ENCODE data around the gene FOXP3.

FOXP3 gene

DNA sequence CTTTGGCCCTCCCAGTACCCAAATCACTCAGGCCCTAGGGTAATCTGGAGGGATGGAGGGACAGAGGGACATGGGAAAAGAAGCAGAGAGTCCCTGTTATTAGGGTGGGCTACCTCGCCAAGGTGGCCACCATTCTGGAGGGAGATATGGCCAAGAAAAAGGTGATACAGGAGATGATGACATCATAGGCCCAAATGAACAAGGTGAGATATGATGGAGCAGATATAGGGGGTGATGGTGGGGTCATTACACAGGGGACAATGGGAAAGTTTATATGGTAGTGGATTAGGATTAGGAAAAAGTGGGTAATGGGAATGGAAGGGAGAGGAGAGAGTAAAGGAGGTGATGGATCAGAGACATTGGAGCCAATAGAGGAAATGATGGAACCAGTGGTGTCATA lies 51.6 kb downstream of the FOXP3 start:
- ATAC-seq (replicated peaks) (no peak), DNase-seq (no peak)
- H3K4me1 Mint-ChIP-seq (ENCODE audit: low read depth in 2 of 2), result no peaks in the 10 kb centered on the region
- no peaks in the 10 kb centered on the region for H3K36me3 Mint-ChIP-seq (ENCODE audit: insufficient read depth)
- H3K27ac Mint-ChIP-seq, result no peak overlapping the region
- H3K27me3 Mint-ChIP-seq, result peaks cover 0 to 22% of the 10 kb centered on the region in 2 donors
- peaks cover 0 to 4% of the 10 kb centered on the region in 2 donors for H3K9me3 Mint-ChIP-seq
- H3K4me3 Mint-ChIP-seq, result no peak overlapping the region

DNA sequence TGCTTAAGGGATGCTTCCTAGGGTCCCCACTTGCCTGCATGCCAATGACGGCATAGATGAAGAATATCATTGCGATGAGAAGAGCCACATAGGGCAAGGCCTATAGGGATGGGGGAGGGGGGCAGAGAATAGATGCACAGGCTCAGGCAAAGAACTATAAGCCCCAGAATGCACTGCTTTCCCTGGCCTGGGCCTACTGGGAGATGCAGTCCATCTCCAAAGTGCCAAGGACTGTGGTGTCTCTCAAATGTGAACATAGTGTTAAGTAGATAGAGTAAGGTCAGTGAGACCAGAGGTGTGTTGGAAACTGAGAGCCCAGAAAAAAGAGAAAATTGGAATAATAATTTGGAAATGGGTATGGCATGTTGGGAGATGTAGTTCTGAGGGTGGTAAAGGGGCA lies 52.3 kb downstream of the FOXP3 start:
- Mint-ChIP-seq H3K4me1 (ENCODE audit: low read depth in 2 of 2) (no peaks in the 10 kb centered on the region), H3K4me3 (no peak overlapping the region), H3K9me3 (peaks cover 0 to 4% of the 10 kb centered on the region in 2 donors), H3K27ac (no peak overlapping the region), H3K27me3 (peaks cover 0 to 22% of the 10 kb centered on the region in 2 donors), H3K36me3 (ENCODE audit: insufficient read depth) (no peaks in the 10 kb centered on the region)
- no peak for DNase-seq
- no peak for ATAC-seq (replicated peaks)

DNA sequence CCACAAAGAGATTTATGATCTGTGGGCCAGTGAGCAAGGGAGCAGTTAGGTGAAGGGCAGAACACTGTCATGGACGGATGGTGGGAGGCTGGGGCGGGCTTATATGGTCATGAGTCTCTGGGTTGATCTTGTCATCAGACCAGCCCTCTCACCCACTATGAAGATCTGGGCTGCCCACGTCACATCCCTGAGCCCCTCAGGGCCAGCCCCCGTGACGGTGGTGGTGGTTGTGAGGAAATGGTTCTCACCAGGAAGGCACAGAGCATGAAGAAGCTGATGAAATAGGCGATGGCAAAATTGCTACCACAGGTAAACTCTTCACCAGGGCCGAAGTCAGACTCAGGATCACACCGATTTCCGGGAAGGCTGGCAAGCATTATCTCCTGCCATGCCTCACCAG lies 53.4 kb downstream of the FOXP3 start:
- Mint-ChIP-seq H3K27ac (no peak overlapping the region), H3K9me3 (peaks cover 0 to 4% of the 10 kb centered on the region in 2 donors), H3K27me3 (peaks cover 0 to 22% of the 10 kb centered on the region in 2 donors), H3K36me3 (ENCODE audit: insufficient read depth) (no peaks in the 10 kb centered on the region), H3K4me3 (no peak overlapping the region), H3K4me1 (ENCODE audit: low read depth in 2 of 2) (no peaks in the 10 kb centered on the region)
- DNase-seq, result no peak
- no peak for ATAC-seq (replicated peaks)

DNA sequence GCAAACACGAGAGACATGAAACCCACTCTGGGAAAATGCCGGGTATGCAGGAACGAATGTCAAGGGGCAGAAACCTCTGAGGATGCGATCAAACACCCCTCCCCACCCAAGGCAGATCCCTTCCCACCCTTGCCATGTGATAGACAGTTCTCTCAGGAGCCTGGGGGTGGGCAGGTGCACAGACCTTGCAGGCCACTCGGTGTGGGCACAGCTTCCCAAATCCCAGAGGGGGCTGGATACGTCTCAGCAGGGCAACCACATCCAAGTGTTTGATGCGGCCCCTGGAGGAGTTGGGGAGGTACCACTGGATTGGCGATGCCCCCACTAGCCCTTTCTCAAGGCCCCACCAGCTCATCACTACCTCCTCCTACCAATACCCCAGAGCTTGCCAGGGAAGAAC lies 54.1 kb downstream of the FOXP3 start:
- no peaks in the 10 kb centered on the region for H3K4me1 Mint-ChIP-seq (ENCODE audit: low read depth in 2 of 2)
- no peaks in the 10 kb centered on the region for H3K36me3 Mint-ChIP-seq (ENCODE audit: insufficient read depth)
- no peak overlapping the region for H3K4me3 Mint-ChIP-seq
- DNase-seq, result no peak
- no peak for ATAC-seq (replicated peaks)
- H3K27ac Mint-ChIP-seq, result no peak overlapping the region
- peaks cover 0 to 22% of the 10 kb centered on the region in 2 donors for H3K27me3 Mint-ChIP-seq
- peaks cover 0 to 4% of the 10 kb centered on the region in 2 donors for H3K9me3 Mint-ChIP-seq

DNA sequence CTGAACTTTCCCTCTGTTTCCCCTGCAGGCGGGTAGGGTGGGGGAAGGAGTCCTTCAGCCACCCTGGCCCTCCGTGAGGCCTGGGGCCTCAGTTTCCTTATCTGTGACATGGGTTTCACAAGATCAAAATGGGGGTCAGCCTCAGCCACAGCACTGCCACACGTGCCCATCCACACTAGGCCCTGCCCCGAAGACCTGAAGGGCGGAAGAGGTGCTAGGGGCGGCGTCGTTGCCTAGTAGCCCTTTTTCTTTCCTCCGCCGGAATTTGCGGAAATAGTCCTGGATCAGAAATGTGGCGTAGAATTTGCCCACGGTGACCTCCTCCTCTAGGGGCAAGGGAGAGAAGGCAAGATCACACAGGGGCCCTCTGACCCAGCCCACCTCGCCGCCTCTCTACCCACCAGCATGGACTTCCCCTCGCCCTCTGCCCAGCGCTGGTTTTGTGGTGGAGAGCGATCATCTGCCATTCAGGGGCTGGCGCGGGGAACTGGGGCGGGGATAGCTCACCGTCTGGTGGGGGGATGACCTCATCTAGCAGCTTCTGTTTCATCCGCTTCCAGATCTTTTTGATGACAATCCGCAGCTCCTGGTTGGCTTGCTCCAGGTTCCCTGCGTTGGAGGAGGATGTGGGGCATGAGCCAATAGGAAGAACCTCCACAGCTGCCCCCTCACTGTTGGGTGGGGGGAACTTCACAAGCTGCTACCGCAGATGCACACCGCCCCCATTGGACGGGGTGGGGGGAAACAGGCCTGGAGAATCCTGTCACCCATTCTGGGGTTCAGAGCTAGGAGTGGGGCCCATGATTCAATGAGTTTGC lies 54.9 kb downstream of the FOXP3 start:
- no peaks in the 10 kb centered on the region for H3K36me3 Mint-ChIP-seq (ENCODE audit: insufficient read depth)
- peaks cover 0 to 4% of the 10 kb centered on the region in 2 donors for H3K9me3 Mint-ChIP-seq
- no peak overlapping the region for H3K4me3 Mint-ChIP-seq
- H3K4me1 Mint-ChIP-seq (ENCODE audit: low read depth in 2 of 2), result no peaks in the 10 kb centered on the region
- DNase-seq (no peak), ATAC-seq (replicated peaks) (no peak)
- H3K27ac Mint-ChIP-seq, result no peak overlapping the region
- H3K27me3 Mint-ChIP-seq, result peaks cover 0 to 22% of the 10 kb centered on the region in 2 donors

DNA sequence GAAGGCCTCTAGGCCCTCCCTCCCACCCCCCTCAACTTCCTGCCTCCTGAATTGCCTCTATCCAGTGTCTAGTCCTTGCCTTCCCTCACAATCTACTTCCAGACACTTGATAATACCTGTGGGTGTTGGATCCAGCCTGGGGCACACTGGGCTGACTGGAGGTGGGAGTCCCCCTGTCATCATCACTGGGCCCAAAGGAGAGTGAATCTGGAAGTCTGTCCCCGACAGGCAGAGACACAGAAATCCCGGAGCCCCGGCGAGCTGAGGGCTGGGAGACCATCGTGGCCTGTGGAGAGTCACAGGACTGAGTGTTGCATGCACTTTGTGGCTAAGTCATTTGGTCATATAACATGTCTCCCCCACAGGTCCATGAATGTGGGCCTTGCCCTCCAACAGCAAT lies 56.1 kb downstream of the FOXP3 start:
- Mint-ChIP-seq H3K9me3 (peaks cover 0 to 4% of the 10 kb centered on the region in 2 donors), H3K4me3 (no peak overlapping the region), H3K27me3 (peaks cover 0 to 22% of the 10 kb centered on the region in 2 donors), H3K27ac (no peak overlapping the region), H3K36me3 (ENCODE audit: insufficient read depth) (no peaks in the 10 kb centered on the region), H3K4me1 (ENCODE audit: low read depth in 2 of 2) (no peaks in the 10 kb centered on the region)
- ATAC-seq (replicated peaks) (no peak), DNase-seq (no peak)

DNA sequence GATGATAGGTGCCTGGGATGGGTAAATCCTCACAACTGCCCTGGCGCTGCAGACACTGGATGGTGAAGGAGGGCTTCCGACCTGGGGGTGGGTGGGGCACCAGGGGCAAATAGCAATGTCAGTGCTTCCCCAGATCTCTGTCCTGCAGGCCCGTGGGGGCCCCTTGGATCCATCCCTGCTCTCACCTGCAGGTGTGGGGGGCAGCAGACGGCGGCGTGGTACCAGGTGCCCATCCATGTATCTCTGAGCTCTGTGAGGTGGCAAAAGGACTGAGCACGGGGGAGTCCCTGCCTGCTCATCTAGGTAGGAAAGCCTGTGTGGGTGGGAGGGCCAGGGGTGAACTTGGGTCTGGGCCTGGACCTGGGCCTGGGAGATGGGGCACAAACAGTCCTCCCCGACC lies 58.0 kb downstream of the FOXP3 start:
- ATAC-seq (replicated peaks), result no peak
- no peak overlapping the region for H3K4me3 Mint-ChIP-seq
- H3K9me3 Mint-ChIP-seq, result no peaks in the 10 kb centered on the region

DNA sequence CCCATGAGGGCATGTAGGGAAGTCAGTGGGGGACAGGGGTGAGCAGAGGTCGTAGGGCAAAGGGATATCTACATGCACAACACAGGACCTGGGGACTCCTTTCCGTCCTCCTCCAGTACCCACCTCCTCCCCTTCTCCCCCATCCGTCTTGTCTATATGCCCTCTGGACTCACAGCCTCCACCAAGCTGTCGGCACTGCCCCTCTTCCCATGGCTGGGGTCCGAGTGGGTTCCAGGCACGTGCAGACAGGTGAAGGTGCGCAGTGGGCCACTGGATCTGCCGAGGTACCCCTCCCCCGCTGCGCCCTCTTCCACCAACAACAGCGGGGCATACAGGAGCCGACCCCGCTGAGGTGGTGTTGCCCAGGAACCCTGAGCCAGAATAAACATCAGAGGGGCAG lies 59.1 kb downstream of the FOXP3 start:
- DNase-seq (no peak), ATAC-seq (replicated peaks) (no peak)
- H3K27ac Mint-ChIP-seq, result no peak overlapping the region
- H3K4me3 Mint-ChIP-seq, result no peak overlapping the region
- H3K27me3 Mint-ChIP-seq, result peaks cover 0 to 3% of the 10 kb centered on the region in 2 donors
- H3K9me3 Mint-ChIP-seq, result no peaks in the 10 kb centered on the region
- H3K36me3 Mint-ChIP-seq (ENCODE audit: insufficient read depth), result no peaks in the 10 kb centered on the region
- no peaks in the 10 kb centered on the region for H3K4me1 Mint-ChIP-seq (ENCODE audit: low read depth in 2 of 2)

More for the DNA sequence above, 58.0 kb downstream of the FOXP3 start:
- Mint-ChIP-seq H3K27me3 (peaks cover 0 to 14% of the 10 kb centered on the region in 2 donors), H3K4me1 (ENCODE audit: low read depth in 2 of 2) (no peaks in the 10 kb centered on the region), H3K27ac (no peak overlapping the region), H3K36me3 (ENCODE audit: insufficient read depth) (no peaks in the 10 kb centered on the region)
- DNase-seq, result no peak

DNA sequence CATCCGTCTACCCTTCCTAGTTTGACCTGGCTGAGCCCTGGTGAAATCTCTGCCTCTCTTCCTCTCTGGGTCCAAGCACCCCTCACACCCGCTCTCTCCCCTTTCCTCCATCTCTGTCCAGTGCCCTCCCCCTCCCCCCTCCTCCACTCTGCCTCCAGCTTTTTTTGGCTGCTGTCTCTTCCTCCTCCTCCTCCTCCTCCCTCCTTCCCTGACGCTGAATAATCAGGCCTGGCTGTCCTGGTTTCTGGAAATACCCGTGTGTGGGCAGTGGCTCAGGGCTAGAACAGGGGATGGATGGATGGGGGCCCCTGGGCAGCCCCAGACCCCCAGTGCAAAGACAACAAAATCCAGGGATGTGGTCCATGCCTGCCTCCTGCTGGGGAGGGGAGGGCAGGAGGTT lies 59.8 kb downstream of the FOXP3 start:
- Mint-ChIP-seq H3K9me3 (no peaks in the 10 kb centered on the region), H3K27ac (no peak overlapping the region), H3K36me3 (ENCODE audit: insufficient read depth) (no peaks in the 10 kb centered on the region), H3K4me3 (no peak overlapping the region), H3K27me3 (no peaks in the 10 kb centered on the region), H3K4me1 (ENCODE audit: low read depth in 2 of 2) (no peaks in the 10 kb centered on the region)
- DNase-seq, result no peak
- ATAC-seq (replicated peaks), result no peak

DNA sequence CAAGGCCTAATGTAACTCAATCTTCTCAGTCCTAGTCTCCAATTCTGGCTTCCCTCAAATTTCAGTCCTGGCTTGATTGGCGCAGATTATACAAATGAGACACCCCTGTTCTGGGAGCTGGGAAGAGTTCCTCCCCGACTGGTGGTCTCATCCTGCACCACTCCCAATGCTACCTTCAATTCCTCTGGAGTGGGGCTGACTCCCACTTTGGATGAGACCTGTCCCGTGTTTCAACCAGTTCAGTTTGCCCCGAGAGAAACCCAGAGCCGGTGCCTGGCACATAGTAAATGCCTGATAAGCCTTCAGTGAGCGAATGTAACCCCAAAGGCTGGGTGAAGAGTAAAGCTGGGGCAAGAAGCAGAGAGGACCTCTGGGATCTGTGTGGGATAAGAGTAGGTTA lies 60.5 kb downstream of the FOXP3 start:
- no peak for ATAC-seq (replicated peaks)
- Mint-ChIP-seq H3K27me3 (no peaks in the 10 kb centered on the region), H3K9me3 (no peaks in the 10 kb centered on the region), H3K27ac (no peak overlapping the region), H3K4me1 (ENCODE audit: low read depth in 2 of 2) (no peaks in the 10 kb centered on the region), H3K4me3 (no peak overlapping the region), H3K36me3 (ENCODE audit: insufficient read depth) (no peaks in the 10 kb centered on the region)
- DNase-seq, result no peak

DNA sequence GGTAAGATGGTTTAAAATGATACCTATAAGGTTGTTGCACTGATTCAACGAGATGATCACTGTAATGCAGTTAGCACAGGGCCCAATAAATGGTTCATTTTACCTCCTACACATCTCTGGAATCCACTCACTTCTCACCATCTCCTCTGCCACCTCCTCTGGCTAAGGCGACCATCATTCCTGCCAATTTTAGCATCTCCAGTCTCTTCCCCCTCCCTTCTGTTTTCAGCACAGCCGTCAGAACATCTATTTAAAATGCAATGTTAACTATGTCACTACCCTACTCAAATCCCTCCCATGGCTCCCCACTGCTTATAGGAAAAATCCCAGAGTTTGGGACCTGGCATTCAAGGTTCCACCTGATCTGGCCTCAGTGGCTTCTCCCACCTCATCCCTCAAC lies 61.0 kb downstream of the FOXP3 start:
- Mint-ChIP-seq H3K36me3 (ENCODE audit: insufficient read depth) (no peaks in the 10 kb centered on the region), H3K27me3 (no peaks in the 10 kb centered on the region), H3K4me3 (no peak overlapping the region), H3K27ac (no peak overlapping the region), H3K9me3 (no peaks in the 10 kb centered on the region), H3K4me1 (ENCODE audit: low read depth in 2 of 2) (peaks cover 0 to 4% of the 10 kb centered on the region in 2 donors)
- ATAC-seq (replicated peaks) (no peak), DNase-seq (no peak)

DNA sequence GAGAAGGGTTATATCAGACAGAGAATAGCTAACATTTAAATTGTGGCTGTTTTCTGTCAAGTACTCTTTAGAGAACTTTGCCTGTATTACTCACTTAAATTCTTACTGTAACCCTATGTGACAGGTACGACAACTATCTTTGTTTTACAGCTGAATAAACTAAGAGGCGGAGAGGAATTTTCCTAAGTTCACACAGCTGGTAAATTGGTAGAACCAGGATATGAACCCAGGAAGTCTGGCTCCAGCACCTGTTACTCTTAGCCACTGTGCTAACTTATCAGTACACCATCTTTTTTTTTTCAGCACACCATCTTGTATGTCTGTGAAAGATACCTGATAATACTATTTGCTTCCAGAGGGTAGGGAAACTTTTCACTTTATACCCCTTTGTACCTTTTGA lies 62.5 kb downstream of the FOXP3 start:
- ATAC-seq (replicated peaks), result no peak
- Mint-ChIP-seq H3K4me1 (ENCODE audit: low read depth in 2 of 2) (peaks cover 2 to 10% of the 10 kb centered on the region in 2 donors), H3K27me3 (no peaks in the 10 kb centered on the region), H3K27ac (no peak overlapping the region), H3K4me3 (no peak overlapping the region), H3K36me3 (ENCODE audit: insufficient read depth) (no peaks in the 10 kb centered on the region), H3K9me3 (no peaks in the 10 kb centered on the region)
- DNase-seq, result no peak
